Measurements from ENCODE around the gene CNN3. TPM values are rescaled to one million over a fixed set of nuclear protein-coding genes. Genes with fewer than 3 reads are reported as not detected.

Gene CNN3
- total RNA-seq, 3 donors from 2014 or later = 61.3 to 165 (median 129) TPM

DNA sequence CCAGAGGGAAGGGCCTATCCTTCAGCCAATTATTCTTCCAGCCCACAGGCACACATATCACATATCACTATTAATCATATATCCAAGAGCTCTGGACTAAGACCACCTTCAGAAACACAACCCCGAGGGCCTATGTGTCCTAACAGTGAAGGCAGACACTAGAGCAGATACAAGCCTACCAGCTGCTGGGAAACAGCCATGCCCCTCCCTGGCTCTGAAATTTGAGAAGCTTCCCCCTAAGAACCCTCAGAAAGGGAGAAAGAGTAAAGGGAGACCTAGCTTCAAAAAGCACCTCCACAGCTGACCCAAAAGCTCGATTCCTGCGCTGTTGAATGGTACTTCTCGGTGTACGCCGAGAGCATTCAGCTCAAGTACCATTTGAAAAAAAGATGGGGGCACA is 17.4 kb downstream of the CNN3 start:
- intact Hi-C loops (cut with DNase I, micrococcal nuclease) = no loop called here
- H3K4me3 ChIP-seq = no peak overlapping the region
- TF ChIP-seq, protein P1, sequence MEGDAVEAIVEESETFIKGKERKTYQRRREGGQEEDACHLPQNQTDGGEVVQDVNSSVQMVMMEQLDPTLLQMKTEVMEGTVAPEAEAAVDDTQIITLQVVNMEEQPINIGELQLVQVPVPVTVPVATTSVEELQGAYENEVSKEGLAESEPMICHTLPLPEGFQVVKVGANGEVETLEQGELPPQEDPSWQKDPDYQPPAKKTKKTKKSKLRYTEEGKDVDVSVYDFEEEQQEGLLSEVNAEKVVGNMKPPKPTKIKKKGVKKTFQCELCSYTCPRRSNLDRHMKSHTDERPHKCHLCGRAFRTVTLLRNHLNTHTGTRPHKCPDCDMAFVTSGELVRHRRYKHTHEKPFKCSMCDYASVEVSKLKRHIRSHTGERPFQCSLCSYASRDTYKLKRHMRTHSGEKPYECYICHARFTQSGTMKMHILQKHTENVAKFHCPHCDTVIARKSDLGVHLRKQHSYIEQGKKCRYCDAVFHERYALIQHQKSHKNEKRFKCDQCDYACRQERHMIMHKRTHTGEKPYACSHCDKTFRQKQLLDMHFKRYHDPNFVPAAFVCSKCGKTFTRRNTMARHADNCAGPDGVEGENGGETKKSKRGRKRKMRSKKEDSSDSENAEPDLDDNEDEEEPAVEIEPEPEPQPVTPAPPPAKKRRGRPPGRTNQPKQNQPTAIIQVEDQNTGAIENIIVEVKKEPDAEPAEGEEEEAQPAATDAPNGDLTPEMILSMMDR (IDR thresholded peaks at IDR 0.05) = no peak
- H3K36me3 ChIP-seq (ENCODE audit: low read depth) = no peaks in the 10 kb centered on the region
- ATAC-seq (no peak), DNase-seq (no peak)
- no peaks in the 10 kb centered on the region for H3K9me3 ChIP-seq
- H3K4me1 ChIP-seq (ENCODE audit: low read depth) = peaks cover 23% of the 10 kb centered on the region

DNA sequence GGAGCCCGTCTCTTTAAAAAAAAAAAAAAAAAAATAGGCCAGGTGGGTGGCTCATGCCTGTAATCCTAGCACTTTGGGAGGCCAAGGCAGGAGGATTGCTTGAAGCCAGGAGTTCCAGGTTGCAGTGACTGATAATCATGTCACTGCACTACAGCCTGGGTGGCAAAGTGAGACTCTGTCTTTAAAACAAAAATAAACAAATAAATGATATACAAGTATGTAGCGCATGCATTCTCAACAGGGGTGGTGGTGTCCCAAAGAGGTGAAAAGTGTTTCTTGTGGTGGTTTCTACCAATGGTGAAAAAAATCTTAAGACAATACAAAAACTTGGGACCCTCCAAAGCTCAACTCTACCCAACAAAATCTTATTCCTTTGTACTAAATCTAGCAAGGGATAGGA is 17.9 kb downstream of the CNN3 start:
- no peaks in the 10 kb centered on the region for H3K36me3 ChIP-seq (ENCODE audit: low read depth)
- ATAC-seq (no peak), DNase-seq (no peak)
- peaks cover 22% of the 10 kb centered on the region for H3K4me1 ChIP-seq (ENCODE audit: low read depth)
- TF ChIP-seq, protein P1 (IDR thresholded peaks at IDR 0.05) = no peak
- no peaks in the 10 kb centered on the region for H3K9me3 ChIP-seq
- intact Hi-C loops (cut with DNase I, micrococcal nuclease) = no loop called here
- no peak overlapping the region for H3K4me3 ChIP-seq

DNA sequence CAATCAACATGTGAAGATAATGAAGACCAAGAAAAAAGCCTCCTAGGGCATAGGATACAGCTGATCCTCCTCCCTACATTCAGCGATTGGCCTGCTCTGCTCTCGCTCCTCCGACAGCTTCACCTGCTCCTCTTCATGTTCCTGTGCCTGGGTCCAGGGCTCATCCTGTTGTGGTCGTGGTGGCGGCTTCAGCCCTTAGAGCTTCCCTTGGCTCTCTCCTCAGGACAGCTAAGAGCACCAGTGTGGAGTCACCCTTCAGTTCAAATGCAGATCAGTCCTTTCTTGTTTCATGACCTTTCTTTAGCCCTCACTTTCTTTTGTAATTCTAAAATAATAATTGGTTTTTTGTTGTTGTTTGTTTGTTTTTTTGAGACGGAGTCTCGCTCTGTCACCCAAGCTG is 18.7 kb downstream of the CNN3 start:
- Histone ChIP-seq H3K4me1 (ENCODE audit: low read depth) (peaks cover 14% of the 10 kb centered on the region), H3K36me3 (ENCODE audit: low read depth) (no peaks in the 10 kb centered on the region), H3K4me3 (no peak overlapping the region), H3K9me3 (no peaks in the 10 kb centered on the region)
- TF ChIP-seq, protein P1 (IDR thresholded peaks at IDR 0.05) = no peak
- intact Hi-C loops (cut with DNase I, micrococcal nuclease) = no loop called here
- ATAC-seq (no peak), DNase-seq (no peak)

DNA sequence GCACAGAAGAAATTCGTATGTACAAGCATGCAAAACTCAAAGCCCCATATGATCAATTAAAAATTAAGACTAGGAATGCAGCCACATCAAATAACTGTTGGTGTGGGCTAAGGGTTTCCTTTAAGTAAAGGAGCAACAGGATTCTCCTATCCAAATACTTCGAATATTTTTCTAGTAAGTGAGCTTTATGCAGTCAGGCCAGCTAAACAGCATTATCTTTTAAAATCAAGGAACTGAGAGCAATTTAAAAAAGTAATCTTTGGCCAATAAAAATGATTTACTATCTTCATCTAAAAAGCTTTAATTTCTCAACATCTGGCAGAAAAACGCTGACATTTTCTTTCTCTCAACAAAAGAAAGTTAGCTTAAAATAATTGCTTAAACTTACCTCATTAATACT is 19.8 kb downstream of the CNN3 start:
- no peak for ATAC-seq
- Histone ChIP-seq H3K9me3 (no peaks in the 10 kb centered on the region), H3K4me1 (ENCODE audit: low read depth) (peaks cover 6% of the 10 kb centered on the region), H3K36me3 (ENCODE audit: low read depth) (no peaks in the 10 kb centered on the region), H3K4me3 (no peak overlapping the region)
- TF ChIP-seq, protein P1 (IDR thresholded peaks at IDR 0.05) = no peak
- no peak for DNase-seq
- intact Hi-C loops (cut with DNase I, micrococcal nuclease) = no loop called here

DNA sequence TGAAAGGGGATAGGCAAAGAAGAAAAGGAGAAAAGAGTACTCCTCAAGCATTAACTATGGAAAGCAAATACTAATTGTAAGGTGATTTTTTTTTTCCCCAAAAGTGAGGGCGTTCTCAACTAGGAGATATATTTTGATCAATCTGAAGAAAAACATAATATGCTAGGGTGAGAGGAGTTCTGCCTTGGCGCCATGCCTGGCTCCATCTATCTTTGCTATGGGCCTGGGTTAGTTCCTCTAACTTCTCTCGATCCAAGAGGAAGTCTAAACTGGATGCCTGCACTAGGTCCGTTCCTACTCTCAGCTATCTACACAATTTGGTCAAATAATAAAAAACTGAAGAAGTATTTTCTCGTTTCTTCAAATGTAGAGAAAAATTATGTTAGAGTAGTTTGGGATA is 20.5 kb downstream of the CNN3 start:
- no peak for ATAC-seq
- Histone ChIP-seq H3K4me1 (ENCODE audit: low read depth) (peaks cover 4% of the 10 kb centered on the region), H3K4me3 (no peak overlapping the region), H3K36me3 (ENCODE audit: low read depth) (no peaks in the 10 kb centered on the region), H3K9me3 (no peaks in the 10 kb centered on the region)
- intact Hi-C loops (cut with DNase I, micrococcal nuclease) = no loop called here
- TF ChIP-seq, protein P1 (IDR thresholded peaks at IDR 0.05) = no peak
- no peak for DNase-seq

DNA sequence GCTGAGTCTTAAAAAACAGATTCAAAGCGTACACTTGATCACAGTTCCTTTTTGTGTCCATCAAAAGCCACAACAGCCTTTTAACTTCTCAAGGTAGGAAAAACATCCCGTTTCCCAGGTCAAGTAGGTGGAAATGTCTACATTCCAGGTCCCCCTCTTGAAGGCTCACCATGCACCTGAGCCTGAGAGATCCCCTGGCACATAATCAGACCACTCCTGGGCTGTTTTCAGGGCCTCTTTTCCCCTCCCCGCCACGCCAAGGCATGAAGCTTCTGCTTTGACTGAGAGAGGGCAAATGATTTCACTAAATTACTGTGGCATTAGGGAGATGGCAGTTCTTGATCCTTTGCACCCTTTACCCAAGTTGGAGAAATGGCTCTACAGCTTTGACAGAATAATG is 21.7 kb downstream of the CNN3 start:
- H3K4me3 ChIP-seq = no peak overlapping the region
- TF ChIP-seq, protein P1 (IDR thresholded peaks at IDR 0.05) = no peak
- H3K9me3 ChIP-seq = no peaks in the 10 kb centered on the region
- no peaks in the 10 kb centered on the region for H3K36me3 ChIP-seq (ENCODE audit: low read depth)
- ATAC-seq = no peak
- peaks cover 4% of the 10 kb centered on the region for H3K4me1 ChIP-seq (ENCODE audit: low read depth)
- intact Hi-C loops (cut with DNase I, micrococcal nuclease) = no loop called here
- DNase-seq = no peak
